Amniotic stem cell (primary cell): Measurements from ENCODE around the gene CUL7.
"Not testable (repeated sequence)": the region's sequence is repeated elsewhere in the genome, so short reads cannot be mapped to it uniquely, and the experiment has no call there.

Source experiments
- DNase-seq: peaks from one replicate; lab custom pipeline; 2025; lab: John Stamatoyannopoulos, UW

CUL7 gene

GRCh38 chr6:43014434-43014909 lies 39.2 kb downstream of the CUL7 start:
- no peak for DNase-seq

DNA sequence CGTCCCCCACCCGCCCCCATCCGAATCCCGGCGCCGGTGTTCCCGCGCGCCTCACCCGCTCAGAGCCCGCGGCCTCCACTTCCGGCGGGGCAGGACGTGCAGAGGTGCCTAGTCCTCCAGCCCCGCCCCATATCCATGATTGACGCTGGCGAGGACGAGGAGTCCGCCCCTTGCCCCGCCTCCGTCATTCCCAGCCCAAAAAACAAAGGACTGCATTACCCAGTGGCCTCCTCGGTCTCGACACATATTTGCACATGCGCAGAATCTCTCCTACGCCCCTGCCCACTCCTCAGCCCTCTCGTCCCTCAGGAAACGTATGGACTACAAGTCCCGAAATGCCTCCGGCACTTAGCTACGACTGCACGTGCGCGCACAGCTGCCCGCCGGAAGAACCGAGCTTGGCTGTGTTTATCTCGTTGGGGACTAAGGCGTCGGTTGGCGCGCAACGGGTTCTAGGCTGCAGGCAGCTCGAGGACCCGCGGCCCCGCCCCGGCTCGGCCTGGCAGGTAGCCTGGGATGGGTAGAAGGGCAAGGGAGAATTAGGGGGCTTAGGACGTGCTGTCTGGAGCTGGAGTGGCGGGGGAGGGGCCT lies 39.7 kb downstream of the CUL7 start, which contains the start of the genes KLHDC3 and MEA1:
KLHDC3 (plus strand) TSS at position 407 of the 591 bp plus-strand sequence. CDS start 2,944 bp downstream, outside the sequence.
MEA1 (minus strand) TSS at position 104 of the 591 bp plus-strand sequence. CDS start 133 bp downstream, outside the sequence.
- peak; percentile 100 for DNase-seq

- peak; percentile 36 for DNase-seq
Measured at GRCh38 chr6:43013097-43013842, 40.4 kb downstream of the CUL7 start.

DNA sequence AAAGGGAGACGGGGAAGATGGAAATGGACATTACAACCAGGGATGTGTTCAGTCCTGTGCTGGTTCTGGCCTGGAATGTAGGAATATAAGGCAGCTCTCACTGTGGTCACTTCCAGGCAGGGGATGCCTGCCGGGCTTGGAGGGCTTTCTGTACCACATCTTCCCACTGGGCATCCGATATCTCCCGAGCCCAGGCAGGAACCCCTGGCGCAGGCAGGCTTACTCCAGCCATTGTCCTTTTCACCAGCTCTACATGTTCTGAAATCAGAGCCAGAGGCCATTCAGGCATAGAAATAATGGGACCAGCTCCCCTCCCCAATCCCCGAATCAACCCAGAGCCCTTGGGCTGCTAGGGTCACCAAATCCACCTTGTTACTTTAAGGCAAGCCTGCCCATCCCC lies 41.3 kb downstream of the CUL7 start:
- no peak for DNase-seq

GRCh38 chr6:43011207-43011606 lies 42.4 kb downstream of the CUL7 start:
- no peak for DNase-seq

DNA sequence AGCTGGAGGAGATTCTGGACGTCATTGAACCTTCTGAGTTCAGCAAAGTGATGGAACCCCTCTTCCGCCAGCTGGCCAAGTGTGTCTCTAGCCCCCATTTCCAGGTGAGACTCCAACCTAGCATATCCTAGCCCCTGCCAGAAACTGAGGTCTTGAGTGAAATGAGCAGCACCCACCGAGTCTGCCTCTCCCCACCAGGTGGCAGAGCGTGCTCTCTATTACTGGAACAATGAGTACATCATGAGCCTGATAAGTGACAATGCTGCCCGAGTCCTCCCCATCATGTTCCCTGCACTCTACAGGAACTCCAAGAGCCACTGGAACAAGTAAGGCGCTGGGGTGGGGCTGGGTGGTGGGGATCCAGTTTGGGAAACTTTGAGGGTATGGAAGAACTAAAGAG lies 44.5 kb downstream of the CUL7 start:
- DNase-seq: no peak

DNA sequence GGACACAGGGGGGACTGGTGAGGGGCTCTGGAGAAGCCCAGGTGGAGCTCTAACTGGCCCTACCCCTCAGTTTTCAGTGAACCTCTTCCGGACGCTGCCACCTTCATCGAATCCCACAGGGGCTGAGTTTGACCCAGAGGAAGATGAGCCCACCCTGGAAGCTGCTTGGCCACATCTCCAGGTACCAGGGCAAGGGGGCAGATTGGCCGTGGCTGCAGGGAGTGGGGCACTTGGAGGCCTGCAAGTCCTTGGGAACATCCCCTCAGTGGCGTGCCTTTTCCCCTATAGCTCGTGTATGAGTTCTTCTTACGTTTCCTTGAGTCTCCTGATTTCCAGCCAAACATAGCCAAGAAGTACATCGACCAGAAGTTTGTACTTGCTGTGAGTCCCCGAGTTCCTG lies 46.5 kb downstream of the CUL7 start:
- no peak for DNase-seq

DNA sequence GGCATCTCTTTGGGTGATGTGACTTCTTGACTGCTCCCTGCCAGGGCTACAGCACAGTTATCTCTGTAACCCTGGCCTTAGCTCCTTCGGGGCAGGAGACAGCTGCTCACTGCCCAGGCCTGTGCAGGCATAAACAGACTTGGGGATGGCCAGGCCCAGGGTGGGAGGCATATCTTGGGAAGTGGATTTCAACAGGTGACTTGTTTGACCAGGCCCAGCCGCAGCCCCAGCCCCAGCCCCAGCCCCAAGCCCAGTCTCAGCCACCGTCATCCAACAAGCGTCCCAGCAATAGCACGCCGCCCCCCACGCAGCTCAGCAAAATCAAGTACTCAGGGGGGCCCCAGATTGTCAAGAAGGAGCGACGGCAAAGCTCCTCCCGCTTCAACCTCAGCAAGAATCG lies 47.4 kb downstream of the CUL7 start:
- no peak for DNase-seq

- no peak for DNase-seq
Measured at GRCh38 chr6:43005844-43006243, 47.8 kb downstream of the CUL7 start.

- DNase-seq: no peak
Measured at GRCh38 chr6:43001843-43002242, 51.8 kb downstream of the CUL7 start.

GRCh38 chr6:42998205-42998604 lies 55.4 kb downstream of the CUL7 start:
- not testable (repeated sequence) for DNase-seq

- no peak for DNase-seq
Measured at GRCh38 chr6:42996513-42996912, 57.1 kb downstream of the CUL7 start.

- no peak for DNase-seq
Measured at GRCh38 chr6:42993445-42993844, 60.2 kb downstream of the CUL7 start.

DNA sequence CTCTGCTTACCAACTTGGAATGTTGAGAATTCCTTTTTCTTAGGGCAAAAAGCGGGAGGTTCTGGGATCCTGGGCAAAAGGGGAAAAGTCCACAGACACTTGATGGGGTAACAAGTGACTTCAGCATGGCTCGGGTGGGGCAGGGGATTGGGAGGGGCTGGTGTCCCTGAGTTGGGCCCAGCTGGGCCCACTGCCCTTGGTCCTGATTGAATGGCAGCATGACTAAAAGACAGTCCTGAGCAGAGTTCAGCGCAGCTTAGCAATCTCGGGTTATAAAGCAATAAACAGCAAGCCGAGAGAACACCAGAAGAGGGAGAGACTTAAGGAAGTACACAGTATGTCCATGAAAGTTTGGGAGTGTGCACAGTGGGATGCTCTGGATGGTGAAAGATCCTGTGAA lies 63.7 kb downstream of the CUL7 start:
- DNase-seq: no peak

GRCh38 chr6:42988486-42989020 lies 65.1 kb downstream of the CUL7 start:
- no peak for DNase-seq
